Skeletal muscle tissue (tissue), 4 donors: ENCODE measurements around the gene CD200. TPM values are rescaled to one million over a fixed set of nuclear protein-coding genes. Genes with fewer than 3 reads are reported as not detected.

Experiments used
- H3K27ac ChIP-seq: one replicate; pipeline ENCODE4 v1.7.0; 2013; ENCODE audit warnings: mild to moderate bottlenecking, low read depth, low read length, inconsistent platforms
- H3K27me3 ChIP-seq, 3 donors: one replicate each; pipeline ENCODE4 v1.7.0; 2013; ENCODE audit warnings: low read length in 3 of 3; ENCODE audit not compliant: control insufficient read depth in 3 of 3, insufficient read depth in 3 of 3
- H3K36me3 ChIP-seq, 3 donors: one replicate each; pipeline ENCODE4 v1.7.0; 2013; ENCODE audit warnings: low read length in 3 of 3; ENCODE audit not compliant: control insufficient read depth in 3 of 3, insufficient read depth in 3 of 3
- H3K4me1 ChIP-seq, 3 donors: one replicate each; pipeline ENCODE4 v1.7.0; 2013; ENCODE audit warnings: low read length in 3 of 3, mild to moderate bottlenecking in 3 of 3; ENCODE audit not compliant: control insufficient read depth in 3 of 3, insufficient read depth in 3 of 3
- H3K4me3 ChIP-seq, 3 donors: one replicate each; pipeline ENCODE4 v1.7.0; 2013; ENCODE audit warnings: low read length in 3 of 3
- H3K9ac ChIP-seq, 3 donors: one replicate each; pipeline ENCODE4 v1.7.0; 2013; ENCODE audit warnings: low read length in 3 of 3, mild to moderate bottlenecking in 3 of 3, moderate library complexity in 2 of 3, low read depth in 1 of 3
- H3K9me3 ChIP-seq, 3 donors: one replicate each; pipeline ENCODE4 v1.7.0; 2013; ENCODE audit warnings: low read length in 3 of 3; ENCODE audit not compliant: control insufficient read depth in 3 of 3
- total RNA-seq: library from RNA; depleted of rRNA; stranded (reverse); fragments of >200 nt; gene quantifications from one replicate; pipeline ENCODE4 v1.2.3, GENCODE V29; 2014
- donor health status: Osteomylitis.

The CD200 gene, protein sequence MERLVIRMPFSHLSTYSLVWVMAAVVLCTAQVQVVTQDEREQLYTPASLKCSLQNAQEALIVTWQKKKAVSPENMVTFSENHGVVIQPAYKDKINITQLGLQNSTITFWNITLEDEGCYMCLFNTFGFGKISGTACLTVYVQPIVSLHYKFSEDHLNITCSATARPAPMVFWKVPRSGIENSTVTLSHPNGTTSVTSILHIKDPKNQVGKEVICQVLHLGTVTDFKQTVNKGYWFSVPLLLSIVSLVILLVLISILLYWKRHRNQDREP
- 4.2 TPM for total RNA-seq

- no peaks in the 10 kb centered on the region for H3K36me3 ChIP-seq
- peak within 1 kb of the TSS; percentile 60 to 68 (median 68) for H3K4me3 ChIP-seq
- H3K4me1 ChIP-seq, result peaks cover 0 to 4% (median 0%) of the 10 kb centered on the region in 3 donors
- H3K27ac ChIP-seq, result peak within 1 kb of the TSS; percentile 67
- no peaks in the 10 kb centered on the region for H3K9me3 ChIP-seq
- peak within 1 kb of the TSS; percentile 58 to 73 (median 63) for H3K9ac ChIP-seq
- H3K27me3 ChIP-seq, result peaks cover 0 to 7% (median 0%) of the 10 kb centered on the region in 3 donors
Measured at GRCh38 chr3:112333002-112333380, at the start of gene CD200. TSS of gene CD200 (plus strand) at chr3:112333156. CDS start at chr3:112333213, 57 bp downstream.

DNA sequence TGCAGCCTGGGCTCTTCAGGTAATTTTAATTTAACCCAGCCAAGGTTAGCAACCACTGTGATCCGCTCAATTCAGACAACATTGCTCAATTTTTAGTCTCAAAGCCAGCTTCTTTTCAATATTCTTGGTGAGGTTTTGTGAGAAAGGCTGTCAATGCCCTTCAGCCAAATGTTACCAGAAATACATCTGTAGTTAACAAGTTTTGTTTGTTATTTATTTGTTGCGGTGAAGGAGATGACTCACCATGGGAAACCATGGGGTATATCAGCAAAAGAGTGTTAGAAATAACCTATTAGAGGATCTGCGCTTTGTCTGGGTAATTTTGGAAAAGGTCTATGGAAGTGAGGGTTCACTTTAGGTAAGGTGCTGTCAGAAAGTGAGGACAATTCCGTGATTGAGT is 43.9 kb upstream of the CD200 start:
- no peak overlapping the region for H3K27ac ChIP-seq
- H3K4me1 ChIP-seq, result no peaks in the 10 kb centered on the region
- no peaks in the 10 kb centered on the region for H3K36me3 ChIP-seq
- no peaks in the 10 kb centered on the region for H3K9me3 ChIP-seq
- H3K27me3 ChIP-seq, result no peaks in the 10 kb centered on the region
- H3K4me3 ChIP-seq, result no peak overlapping the region
- H3K9ac ChIP-seq, result no peak overlapping the region

DNA sequence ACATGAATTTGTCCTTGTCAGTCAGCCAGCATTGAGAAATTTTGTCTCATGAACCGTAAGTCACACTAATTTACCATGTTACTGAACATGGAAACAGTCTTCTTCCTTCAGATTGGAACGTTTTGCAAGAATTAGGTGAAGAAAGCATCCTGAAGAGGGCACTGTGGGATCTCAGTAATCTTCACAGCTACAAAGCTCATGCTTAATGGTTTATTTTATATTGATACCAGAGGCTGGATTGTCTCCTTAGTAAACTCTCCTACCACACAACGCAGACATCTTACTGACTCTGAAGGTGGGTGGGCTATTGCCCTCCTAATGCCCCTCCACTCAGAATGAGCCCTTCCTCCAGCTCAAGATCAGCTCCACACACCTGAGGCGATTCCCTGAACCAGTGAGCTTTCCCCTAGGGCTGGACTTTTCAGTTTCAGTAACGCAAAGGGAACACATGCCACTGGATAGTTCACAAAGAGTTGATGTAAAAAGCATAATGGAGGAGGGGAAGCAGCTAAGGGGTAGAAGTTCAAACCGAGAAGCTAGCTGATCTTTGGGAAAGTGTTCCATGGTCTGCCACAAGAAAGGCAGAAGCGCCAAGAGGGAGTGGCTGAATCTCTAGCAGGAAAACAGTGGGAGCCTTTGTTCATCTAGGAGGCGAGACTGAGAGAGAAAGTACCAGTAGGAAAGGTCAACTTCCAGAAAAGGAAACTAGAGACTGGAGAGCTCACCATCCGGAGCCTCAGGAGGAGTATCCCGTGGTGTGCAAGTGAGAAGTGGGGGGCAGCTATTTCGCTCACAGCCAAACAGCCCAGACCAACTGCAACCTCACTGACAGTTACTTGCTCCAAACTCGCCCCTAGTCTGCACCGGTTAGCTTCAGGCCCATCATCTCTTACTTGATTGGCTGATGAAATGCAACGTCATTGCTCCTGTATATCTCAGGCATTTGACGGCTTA is 39.3 kb upstream of the CD200 start, which contains the start of gene SLC9C1:
SLC9C1 (minus strand) TSS at position 849 of the 954 bp plus-strand sequence. CDS start 7,425 bp downstream, outside the sequence.
- H3K9ac ChIP-seq, result peak within 1 kb of the TSS in 1 of 3 donors; percentile 57

GRCh38 chr3:112297714-112298113 is 35.2 kb upstream of the CD200 start:
- Histone ChIP-seq H3K9me3 (no peaks in the 10 kb centered on the region), H3K27ac (no peak overlapping the region), H3K9ac (no peak overlapping the region), H3K4me3 (no peak overlapping the region), H3K4me1 (no peaks in the 10 kb centered on the region), H3K36me3 (no peaks in the 10 kb centered on the region), H3K27me3 (no peaks in the 10 kb centered on the region)

More for the DNA sequence above, 39.3 kb upstream of the CD200 start, which contains the start of gene SLC9C1:
- Histone ChIP-seq H3K27me3 (no peaks in the 10 kb centered on the region), H3K27ac (no peak within 1 kb of the TSS), H3K4me3 (peak within 1 kb of the TSS; percentile 47 to 64 (median 49)), H3K4me1 (no peaks in the 10 kb centered on the region), H3K36me3 (no peaks in the 10 kb centered on the region), H3K9me3 (no peaks in the 10 kb centered on the region)

- H3K9me3 ChIP-seq, result no peaks in the 10 kb centered on the region
Measured at GRCh38 chr3:112298781-112299180, 34.2 kb upstream of the CD200 start.

DNA sequence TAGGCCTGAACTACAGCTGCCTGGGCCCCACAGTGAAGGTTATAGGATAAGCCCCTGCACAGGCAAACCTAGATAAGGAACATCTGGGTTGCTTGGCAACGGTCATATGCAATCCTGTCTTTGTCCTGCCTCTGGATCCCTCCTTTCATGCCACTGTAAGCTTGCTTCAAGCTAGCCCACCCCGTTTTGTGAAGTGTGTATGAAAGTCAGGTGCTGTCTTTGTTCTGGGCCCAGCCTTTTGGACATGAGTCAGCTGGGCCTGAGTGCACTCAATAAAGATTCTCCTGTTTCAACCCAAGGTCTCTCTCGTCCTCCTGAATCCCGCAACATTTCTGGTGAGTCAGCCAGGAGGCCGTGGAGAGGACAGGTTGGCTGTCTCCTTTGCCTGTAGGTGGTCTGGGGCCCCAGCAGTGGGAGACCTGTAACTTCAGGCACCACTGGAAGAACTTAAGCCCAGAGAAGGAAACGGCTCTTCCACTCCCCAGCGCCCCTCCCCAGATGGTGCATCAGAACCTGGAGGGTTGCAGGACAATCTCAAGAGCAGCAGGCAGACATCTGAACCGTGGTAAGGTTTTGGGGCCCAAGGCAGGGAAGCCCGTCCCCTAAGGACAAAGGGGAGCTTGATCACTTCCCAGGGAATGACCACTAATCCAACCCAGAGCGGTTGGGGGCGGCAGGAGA is 30.7 kb upstream of the CD200 start:
- Histone ChIP-seq H3K9ac (no peak overlapping the region), H3K4me3 (peak overlapping the region in 1 of 3 donors; percentile 68), H3K27ac (no peak overlapping the region), H3K4me1 (peaks cover 5 to 18% (median 14%) of the 10 kb centered on the region in 3 donors), H3K27me3 (no peaks in the 10 kb centered on the region), H3K9me3 (no peaks in the 10 kb centered on the region), H3K36me3 (no peaks in the 10 kb centered on the region)

More at GRCh38 chr3:112298781-112299180, 34.2 kb upstream of the CD200 start:
- Histone ChIP-seq H3K4me3 (no peak overlapping the region), H3K9ac (no peak overlapping the region), H3K36me3 (no peaks in the 10 kb centered on the region), H3K27me3 (no peaks in the 10 kb centered on the region), H3K4me1 (peaks cover 0 to 10% (median 6%) of the 10 kb centered on the region in 3 donors), H3K27ac (no peak overlapping the region)

GRCh38 chr3:112302881-112303763 is 29.8 kb upstream of the CD200 start:
- Histone ChIP-seq H3K4me1 (peaks cover 5 to 18% (median 14%) of the 10 kb centered on the region in 3 donors), H3K4me3 (peak overlapping the region; percentile 63 to 82 (median 68)), H3K36me3 (no peaks in the 10 kb centered on the region), H3K27ac (no peak overlapping the region), H3K9ac (peak overlapping the region; percentile 46 to 74 (median 46)), H3K9me3 (no peaks in the 10 kb centered on the region), H3K27me3 (no peaks in the 10 kb centered on the region)

- Histone ChIP-seq H3K9ac (peak overlapping the region; percentile 46 to 74 (median 47)), H3K4me1 (peaks cover 5 to 18% (median 14%) of the 10 kb centered on the region in 3 donors), H3K27ac (no peak overlapping the region), H3K36me3 (no peaks in the 10 kb centered on the region), H3K27me3 (no peaks in the 10 kb centered on the region), H3K4me3 (peak overlapping the region; percentile 63 to 82 (median 68)), H3K9me3 (no peaks in the 10 kb centered on the region)
Measured at GRCh38 chr3:112303764-112304325, 29.1 kb upstream of the CD200 start.
